NCI-H748 treated with DMSO at 0.1 percent for 48 hours (cell line): ENCODE data around the gene CCDC86.

Source experiments
- DNase-seq: peaks from one replicate; lab custom pipeline; 2025; lab: John Stamatoyannopoulos, UW

Gene CCDC86

GRCh38 chr11:60831501-60832079 lies 10.3 kb upstream of the CCDC86 start:
- no peak for DNase-seq

DNA sequence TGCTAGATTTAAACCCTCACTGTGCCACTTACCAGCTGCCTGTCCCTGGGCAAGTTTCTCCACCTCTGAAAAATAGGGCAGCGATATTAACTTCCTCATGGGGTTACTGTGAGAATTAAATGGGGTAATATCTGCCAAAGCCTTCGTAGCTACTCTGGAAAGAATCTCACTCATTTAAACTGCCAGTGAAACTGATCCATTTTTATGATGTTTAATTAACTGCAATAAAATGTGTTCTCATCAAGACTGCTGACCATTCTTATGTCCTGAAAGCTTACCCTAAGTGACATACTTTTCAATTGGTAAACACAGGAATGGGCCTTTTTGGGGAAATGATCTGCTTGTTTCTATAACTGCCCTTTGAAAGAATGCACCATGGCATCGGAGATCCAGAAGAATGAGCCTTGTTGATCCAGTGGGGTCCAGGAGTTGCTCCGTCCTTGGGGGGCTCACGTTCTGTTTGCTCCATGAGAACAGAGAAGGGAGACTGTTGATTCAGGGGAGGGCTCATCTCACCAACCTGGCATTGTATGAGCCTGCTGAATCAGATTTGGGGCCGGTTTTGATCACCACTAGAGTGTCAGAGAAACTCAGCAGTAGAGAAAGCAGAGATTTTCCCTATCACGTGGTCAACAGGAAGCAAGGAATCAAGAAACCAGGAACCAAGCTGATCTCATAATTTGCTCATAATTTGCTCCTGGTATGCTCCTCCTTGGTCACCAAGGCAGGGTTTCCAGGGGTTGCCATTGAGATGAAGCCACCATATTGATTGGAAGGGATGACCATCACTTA lies 7.0 kb upstream of the CCDC86 start:
- no peak for DNase-seq

DNA sequence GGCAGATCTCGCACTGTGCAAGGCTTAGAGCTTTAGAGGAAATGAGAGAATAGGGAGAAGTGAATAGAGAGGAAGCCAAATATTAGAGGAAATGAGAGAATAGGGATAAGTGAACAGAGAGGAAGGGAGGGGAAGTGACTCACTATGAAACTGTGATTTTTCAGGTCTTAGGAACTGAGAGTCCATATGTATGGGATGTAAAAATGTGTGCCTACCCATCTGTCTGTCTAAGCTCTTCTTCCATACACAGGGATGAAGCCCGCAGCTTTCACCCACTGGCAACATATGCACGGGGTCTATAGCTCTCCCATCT lies 6.4 kb upstream of the CCDC86 start:
- DNase-seq: no peak

DNA sequence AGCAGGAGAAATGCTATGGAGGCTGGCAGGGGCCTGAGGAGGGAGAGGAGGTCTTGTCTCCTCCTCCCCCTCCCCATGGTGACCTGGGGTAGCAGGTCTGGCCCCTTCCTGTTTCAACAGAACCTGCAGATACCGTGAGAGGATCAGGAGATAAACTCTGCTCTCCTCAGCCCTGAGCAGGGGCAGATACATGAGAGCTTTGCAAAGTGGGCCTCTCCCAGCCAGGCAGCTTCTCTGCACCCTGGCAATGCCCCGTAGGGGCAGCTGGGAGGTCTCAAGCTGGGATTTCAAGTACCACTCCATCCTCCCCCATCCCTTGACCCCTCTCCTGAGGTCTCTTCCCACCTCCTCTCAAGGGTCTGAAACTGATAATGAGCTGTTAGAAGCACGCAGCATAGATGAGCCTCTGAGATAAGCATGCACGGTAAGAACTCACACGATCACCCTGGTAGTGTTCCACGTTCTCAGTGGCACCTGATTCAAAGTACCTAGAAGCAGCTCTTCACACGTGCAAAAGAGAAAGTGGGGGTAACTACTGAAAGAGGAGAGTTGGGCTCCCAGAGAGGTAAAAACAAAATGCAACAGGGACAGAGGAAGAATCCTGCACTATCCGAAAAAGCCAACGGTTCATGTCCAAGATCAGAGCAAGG lies 4.9 kb upstream of the CCDC86 start:
- DNase-seq: no peak

GRCh38 chr11:60838132-60838531 lies 3.8 kb upstream of the CCDC86 start:
- no peak for DNase-seq

DNA sequence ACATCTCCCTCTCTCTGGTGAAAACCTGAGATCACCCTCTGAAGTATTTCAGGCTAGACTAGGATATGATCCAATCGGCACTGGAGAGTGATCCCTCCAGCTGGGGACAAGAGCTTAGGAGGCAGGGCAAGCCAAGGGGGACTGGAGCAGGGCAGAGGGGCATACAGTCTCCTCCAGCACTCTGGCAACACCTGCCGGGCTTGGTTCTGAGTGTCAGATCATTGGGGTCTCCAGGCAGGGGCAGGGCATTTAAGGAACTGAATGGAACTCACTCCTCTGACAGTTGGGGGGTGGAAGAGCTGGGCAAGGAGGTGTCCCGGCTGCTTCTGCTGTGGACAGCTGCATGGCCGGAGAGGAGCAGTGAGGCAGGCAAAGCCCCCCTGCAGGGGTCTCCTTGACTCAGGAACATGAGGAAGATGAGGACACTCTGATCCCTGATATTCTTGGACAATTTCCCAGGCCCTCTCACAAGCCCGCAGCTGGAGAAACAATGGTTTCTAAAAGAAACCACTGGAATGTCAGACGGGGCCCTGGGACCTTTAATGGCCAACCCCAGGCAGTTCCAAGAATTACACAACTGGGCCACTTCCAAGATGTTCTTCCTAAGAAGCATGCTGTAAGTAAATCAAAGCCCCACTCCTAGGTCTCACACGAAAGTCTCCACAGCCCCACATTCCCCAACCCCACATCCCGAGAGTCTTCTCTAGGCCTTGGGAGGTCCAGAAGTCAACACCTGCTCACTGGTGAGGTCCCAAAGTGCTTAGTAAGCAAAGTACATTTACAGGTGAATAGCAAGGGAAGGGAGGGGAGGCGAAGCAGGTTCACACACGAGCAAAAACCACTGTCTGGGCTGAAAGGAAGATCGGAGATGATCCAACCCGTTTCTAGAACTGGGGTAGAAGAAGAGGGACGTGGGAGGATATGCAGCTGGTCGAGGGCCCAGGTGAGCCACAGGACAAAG lies 1.2 kb upstream of the CCDC86 start:
- no peak for DNase-seq

- no peak for DNase-seq
Measured at GRCh38 chr11:60842668-60843600, 1.0 kb downstream of the CCDC86 start.

DNA sequence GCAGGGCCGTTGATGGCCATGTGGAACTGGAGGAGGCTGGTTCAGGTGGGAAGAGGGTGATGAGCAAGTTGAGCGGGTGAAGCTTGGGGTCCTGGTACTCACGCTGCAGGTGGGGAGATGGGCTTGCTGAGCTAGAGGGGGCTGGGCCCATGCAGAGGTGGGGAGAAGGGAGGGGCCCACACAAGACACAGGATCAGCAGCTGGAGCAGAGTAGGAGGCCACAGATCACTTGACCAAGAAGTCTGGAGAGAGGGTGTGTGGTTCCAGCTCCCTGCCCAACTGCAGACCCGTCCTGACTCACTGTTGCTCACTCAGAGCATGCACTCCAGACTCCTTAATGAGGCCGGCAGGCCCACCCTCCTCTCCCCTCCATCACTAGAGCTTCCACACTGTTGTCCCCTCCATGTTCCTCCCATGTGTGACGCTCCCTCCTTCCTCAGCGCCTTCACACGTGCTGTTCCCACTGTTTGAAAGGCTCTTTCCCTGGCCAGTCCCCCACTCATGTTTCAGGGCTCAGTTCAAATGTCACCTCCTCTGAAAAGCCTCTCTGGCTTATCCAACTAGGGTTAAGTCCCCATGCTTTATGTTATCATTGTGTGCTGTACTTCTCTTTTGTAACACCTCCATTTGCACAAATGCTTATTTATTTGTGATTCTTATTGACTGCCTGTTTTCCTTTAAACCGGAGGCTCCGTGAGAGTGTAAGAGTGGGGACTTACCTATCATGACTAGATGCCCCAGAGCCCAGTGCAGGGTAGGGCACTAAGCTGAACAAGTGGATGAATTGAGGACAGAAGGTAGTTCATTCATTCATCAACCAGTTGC lies 2.3 kb downstream of the CCDC86 start:
- no peak for DNase-seq

DNA sequence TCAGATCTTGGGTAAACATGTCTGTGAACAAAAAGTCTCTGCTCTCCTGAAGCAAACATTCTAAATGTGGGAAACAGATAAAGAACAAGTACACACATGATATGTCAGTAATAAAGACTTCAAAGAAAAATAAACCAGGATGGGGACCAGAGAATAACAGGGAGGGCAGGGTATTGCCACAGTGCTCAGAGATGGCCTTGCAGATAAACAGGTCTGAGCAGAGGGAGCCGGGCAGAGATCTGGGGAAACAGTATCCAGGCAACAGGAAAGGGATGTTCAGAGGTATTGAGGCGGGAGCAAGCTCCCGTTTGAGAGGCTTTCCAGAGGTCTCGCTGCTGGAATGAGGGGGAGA lies 2.9 kb downstream of the CCDC86 start:
- no peak for DNase-seq

GRCh38 chr11:60845338-60845737 lies 3.4 kb downstream of the CCDC86 start:
- no peak for DNase-seq

- no peak for DNase-seq
Measured at GRCh38 chr11:60847281-60847680, 5.4 kb downstream of the CCDC86 start.

- DNase-seq: no peak
Measured at GRCh38 chr11:60847896-60848295, 6.0 kb downstream of the CCDC86 start.

- DNase-seq: no peak
Measured at GRCh38 chr11:60848714-60849151, 6.8 kb downstream of the CCDC86 start.

GRCh38 chr11:60849641-60850520 lies 8.0 kb downstream of the CCDC86 start:
- DNase-seq: no peak

- DNase-seq: no peak
Measured at GRCh38 chr11:60851327-60852104, 9.6 kb downstream of the CCDC86 start.

DNA sequence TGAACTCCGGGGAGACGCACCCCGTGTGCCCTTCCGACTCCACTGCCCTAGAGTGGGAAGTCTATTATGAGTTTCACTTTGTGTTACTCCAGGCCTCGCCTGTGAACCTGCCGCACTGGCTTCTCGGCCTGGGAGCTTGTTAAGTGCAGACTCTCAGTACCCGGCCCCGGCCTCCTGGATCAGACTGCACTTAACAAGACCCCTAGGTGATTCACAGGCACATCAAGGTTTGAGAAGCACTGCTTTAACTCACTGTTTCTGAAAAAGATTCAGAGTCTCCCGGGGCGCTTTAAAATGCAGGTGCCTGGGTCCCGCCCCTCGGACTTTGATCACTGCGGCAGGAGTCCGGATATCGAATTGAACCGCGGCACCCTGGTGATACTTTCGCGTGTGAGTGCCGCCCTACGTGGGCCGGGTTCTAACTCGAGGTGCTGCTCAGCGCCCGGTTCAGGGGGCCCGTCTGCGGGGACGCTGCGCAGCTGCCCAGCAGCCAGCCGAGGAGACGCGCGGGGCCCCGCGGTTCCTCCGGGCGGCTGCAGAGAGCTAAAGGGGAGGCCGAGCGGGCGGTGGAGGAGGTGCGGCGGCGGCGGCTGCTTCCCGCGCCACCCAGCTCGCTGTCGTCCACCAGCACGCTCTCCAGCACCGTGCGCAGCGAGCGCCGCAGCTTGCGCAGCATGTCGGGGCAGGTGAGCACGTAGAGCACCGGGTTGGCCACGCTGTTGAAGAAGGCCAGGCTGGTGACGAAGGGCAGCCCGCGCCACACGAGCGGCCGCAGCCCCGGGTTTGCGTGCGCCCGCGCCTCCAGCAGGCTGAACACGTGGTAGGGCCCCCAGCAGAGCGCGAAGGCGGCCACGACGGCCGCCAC lies 10.4 kb downstream of the CCDC86 start:
- no peak for DNase-seq
